ENCODE measurements around the gene TNIK.

TNIK gene

GRCh38 chr3:171339598-171339997 is 120.6 kb downstream of the TNIK start:
- Histone ChIP-seq H3K27me3 (ENCODE audit: insufficient read depth, low read length, poor library complexity, severe bottlenecking) (no peaks in the 10 kb centered on the region), H3F3A (ENCODE audit: low read depth) (no peaks in the 10 kb centered on the region), H4K20me1 (ENCODE audit: insufficient read depth, low read length, poor library complexity, severe bottlenecking) (no peaks in the 10 kb centered on the region), H3K79me2 (ENCODE audit: insufficient read depth, low read length) (peaks cover 40% of the 10 kb centered on the region), H3K9me3 (ENCODE audit: insufficient read depth, low read depth, low read length) (peaks cover 6% of the 10 kb centered on the region; the same call in 1 of the 2 replicates), H3K36me3 (ENCODE audit: insufficient read depth, low read length) (peaks cover 4% of the 10 kb centered on the region; the same call in 1 of the 2 replicates), H3K4me3 (ENCODE audit: low read length, poor library complexity, severe bottlenecking) (no peak overlapping the region), H3K9ac (ENCODE audit: low read depth, low read length, poor library complexity, severe bottlenecking) (no peak overlapping the region), H2AFZ (ENCODE audit: low read length) (no peak overlapping the region), H3K9me2 (replicated peaks; ENCODE audit: low read depth, low read length) (no peaks in the 10 kb centered on the region), H3K4me1 (ENCODE audit: insufficient read depth, low read length, poor library complexity, severe bottlenecking) (peaks cover 6% of the 10 kb centered on the region), H3K4me2 (ENCODE audit: low read depth, low read length, poor library complexity, severe bottlenecking) (no peak overlapping the region)
- TF ChIP-seq EZH2phosphoT487 (IDR thresholded peaks at IDR 0.05; ENCODE audit: borderline replicate concordance) (no peak), CTCF (conservative IDR thresholded peaks at IDR 0.05; ENCODE audit: low read length) (no peak)

GRCh38 chr3:171336406-171336805 is 123.8 kb downstream of the TNIK start:
- H2AFZ ChIP-seq (ENCODE audit: low read length): no peak overlapping the region
- H3K79me2 ChIP-seq (ENCODE audit: insufficient read depth, low read length): peaks cover 45% of the 10 kb centered on the region; the same call in 1 of the 2 replicates

GRCh38 chr3:171335559-171335958 is 124.6 kb downstream of the TNIK start:
- TF ChIP-seq CTCF (conservative IDR thresholded peaks at IDR 0.05; ENCODE audit: low read length) (no peak), EZH2phosphoT487 (IDR thresholded peaks at IDR 0.05; ENCODE audit: borderline replicate concordance) (no peak)

More at GRCh38 chr3:171336406-171336805, 123.8 kb downstream of the TNIK start:
- Histone ChIP-seq H3K27me3 (ENCODE audit: insufficient read depth, low read length, poor library complexity, severe bottlenecking) (no peaks in the 10 kb centered on the region), H3K36me3 (ENCODE audit: insufficient read depth, low read length) (peaks cover under 1% of the 10 kb centered on the region; the same call in 1 of the 2 replicates), H3F3A (ENCODE audit: low read depth) (no peaks in the 10 kb centered on the region), H3K9ac (ENCODE audit: low read depth, low read length, poor library complexity, severe bottlenecking) (no peak overlapping the region), H3K9me2 (replicated peaks; ENCODE audit: low read depth, low read length) (no peaks in the 10 kb centered on the region), H3K9me3 (ENCODE audit: insufficient read depth, low read depth, low read length) (no peaks in the 10 kb centered on the region), H3K4me2 (ENCODE audit: low read depth, low read length, poor library complexity, severe bottlenecking) (no peak overlapping the region), H3K4me1 (ENCODE audit: insufficient read depth, low read length, poor library complexity, severe bottlenecking) (peaks cover 17% of the 10 kb centered on the region), H4K20me1 (ENCODE audit: insufficient read depth, low read length, poor library complexity, severe bottlenecking) (no peaks in the 10 kb centered on the region), H3K4me3 (ENCODE audit: low read length, poor library complexity, severe bottlenecking) (no peak overlapping the region)
- no peak for TF ChIP-seq CTCF (conservative IDR thresholded peaks at IDR 0.05; ENCODE audit: low read length)
- no peak for TF ChIP-seq EZH2phosphoT487 (IDR thresholded peaks at IDR 0.05; ENCODE audit: borderline replicate concordance)

More at GRCh38 chr3:171335559-171335958, 124.6 kb downstream of the TNIK start:
- Histone ChIP-seq H3F3A (ENCODE audit: low read depth) (no peaks in the 10 kb centered on the region), H3K4me1 (ENCODE audit: insufficient read depth, low read length, poor library complexity, severe bottlenecking) (peaks cover 17% of the 10 kb centered on the region), H3K79me2 (ENCODE audit: insufficient read depth, low read length) (peaks cover 47% of the 10 kb centered on the region; the same call in 1 of the 2 replicates), H3K4me3 (ENCODE audit: low read length, poor library complexity, severe bottlenecking) (no peak overlapping the region), H2AFZ (ENCODE audit: low read length) (no peak overlapping the region), H3K9ac (ENCODE audit: low read depth, low read length, poor library complexity, severe bottlenecking) (no peak overlapping the region), H3K36me3 (ENCODE audit: insufficient read depth, low read length) (no peaks in the 10 kb centered on the region), H3K9me3 (ENCODE audit: insufficient read depth, low read depth, low read length) (no peaks in the 10 kb centered on the region), H3K4me2 (ENCODE audit: low read depth, low read length, poor library complexity, severe bottlenecking) (no peak overlapping the region), H4K20me1 (ENCODE audit: insufficient read depth, low read length, poor library complexity, severe bottlenecking) (no peaks in the 10 kb centered on the region), H3K9me2 (replicated peaks; ENCODE audit: low read depth, low read length) (no peaks in the 10 kb centered on the region), H3K27me3 (ENCODE audit: insufficient read depth, low read length, poor library complexity, severe bottlenecking) (no peaks in the 10 kb centered on the region)

Measured in Loucy (cell line).